H9 (cell line): ENCODE data around the gene KDM4F. TPM values are rescaled to one million over a fixed set of nuclear protein-coding genes. Genes with fewer than 3 reads are reported as not detected.

Experiments
- DNase-seq: peaks from one replicate; pipeline ENCODE4 v3.0.0-alpha.2; 2017
- H2AFZ ChIP-seq: one replicate; pipeline ENCODE4 v1.6.1; 2013; ENCODE audit warnings: mild to moderate bottlenecking, low read length, control low read depth, moderate library complexity
- H2AK5ac ChIP-seq: 2 replicates; pipeline ENCODE4 v1.6.1; 2013; ENCODE audit warnings: low read length, control low read depth, mixed read lengths; ENCODE audit not compliant: insufficient read length
- H2BK120ac ChIP-seq: one replicate; pipeline ENCODE4 v1.6.1; 2013; ENCODE audit warnings: low read depth, mild to moderate bottlenecking, low read length, control low read depth, inconsistent platforms; ENCODE audit not compliant: poor library complexity, severe bottlenecking
- H2BK12ac ChIP-seq: 2 replicates; pipeline ENCODE4 v1.6.1; 2013; ENCODE audit warnings: low read length, control low read depth, mixed read lengths, low read depth; ENCODE audit not compliant: insufficient read length
- H2BK15ac ChIP-seq: 2 replicates; pipeline ENCODE4 v1.6.1; 2013; ENCODE audit warnings: low read depth, low read length, control low read depth
- H2BK20ac ChIP-seq: one replicate; pipeline ENCODE4 v1.6.1; 2013; ENCODE audit warnings: low read depth, mild to moderate bottlenecking, low read length, control low read depth, inconsistent platforms; ENCODE audit not compliant: poor library complexity, severe bottlenecking
- H2BK5ac ChIP-seq: 2 replicates; pipeline ENCODE4 v1.6.1; 2013; ENCODE audit warnings: low read length, control low read depth, mixed read lengths; ENCODE audit not compliant: insufficient read length
- H3K14ac ChIP-seq: 2 replicates; pipeline ENCODE4 v1.6.1; 2013; ENCODE audit warnings: low read length, control low read depth; ENCODE audit not compliant: insufficient read depth
- H3K18ac ChIP-seq: 2 replicates; pipeline ENCODE4 v1.6.1; 2013; ENCODE audit warnings: low read depth, mild to moderate bottlenecking, mixed read lengths, low read length, control low read depth; ENCODE audit not compliant: insufficient read length
- H3K23ac ChIP-seq: 2 replicates; pipeline ENCODE4 v1.6.1; 2013; ENCODE audit warnings: low read length, control low read depth, mixed read lengths, low read depth; ENCODE audit not compliant: insufficient read length
- H3K23me2 ChIP-seq: 2 replicates; pipeline ENCODE4 v1.6.1; 2013; ENCODE audit warnings: low read depth, mild to moderate bottlenecking, mixed read lengths, low read length, control low read depth; ENCODE audit not compliant: insufficient read length, poor library complexity, severe bottlenecking
- H3K27ac ChIP-seq: 2 replicates; pipeline ENCODE4 v1.5.1; 2013; ENCODE audit warnings: low read length, control low read depth, mixed read lengths, low read depth; ENCODE audit not compliant: insufficient read length
- H3K27me3 ChIP-seq: 2 replicates; pipeline ENCODE4 v1.6.1; 2013; ENCODE audit warnings: low read length, control low read depth, inconsistent platforms; ENCODE audit not compliant: insufficient read depth
- H3K4ac ChIP-seq: 2 replicates; pipeline ENCODE4 v1.6.1; 2013; ENCODE audit warnings: low read depth, mild to moderate bottlenecking, control low read depth, inconsistent platforms, low read length, moderate library complexity
- H3K4me1 ChIP-seq: 2 replicates; pipeline ENCODE4 v1.6.1; 2013; ENCODE audit warnings: low read length, control low read depth, inconsistent platforms; ENCODE audit not compliant: insufficient read depth
- H3K4me2 ChIP-seq: 2 replicates; pipeline ENCODE4 v1.6.1; 2013; ENCODE audit warnings: low read length, control low read depth, mixed read lengths; ENCODE audit not compliant: insufficient read length, insufficient read depth
- H3K56ac ChIP-seq: 2 replicates; pipeline ENCODE4 v1.6.1; 2013; ENCODE audit warnings: low read depth, mild to moderate bottlenecking, mixed read lengths, low read length, control low read depth; ENCODE audit not compliant: insufficient read length
- H3K79me1 ChIP-seq: 2 replicates; pipeline ENCODE4 v1.6.1; 2013; ENCODE audit warnings: low read depth, mild to moderate bottlenecking, moderate library complexity, low read length, control low read depth, inconsistent platforms; ENCODE audit not compliant: insufficient read depth, poor library complexity, severe bottlenecking
- H3K79me2 ChIP-seq: 2 replicates; pipeline ENCODE4 v1.6.1; 2013; ENCODE audit warnings: low read length, control low read depth, inconsistent platforms; ENCODE audit not compliant: insufficient read depth
- H3K9ac ChIP-seq: 2 replicates; pipeline ENCODE4 v1.6.1; 2013; ENCODE audit warnings: low read length, control low read depth, mixed read lengths; ENCODE audit not compliant: insufficient read length; ENCODE audit errors: extremely low read depth
- H3K9me3 ChIP-seq: one replicate; pipeline ENCODE4 v1.6.1; 2013; ENCODE audit warnings: low read depth, low read length, inconsistent platforms; ENCODE audit not compliant: control insufficient read depth
- H3T11ph ChIP-seq: one replicate; pipeline ENCODE4 v1.6.1; 2013; ENCODE audit warnings: mild to moderate bottlenecking, low read length, control low read depth, inconsistent platforms
- H4K20me1 ChIP-seq: one replicate; pipeline ENCODE4 v1.6.1; 2013; ENCODE audit not compliant: control insufficient read depth, insufficient read length, insufficient read depth
- H4K5ac ChIP-seq: 2 replicates; pipeline ENCODE4 v1.6.1; 2013; ENCODE audit warnings: low read depth, mild to moderate bottlenecking, mixed read lengths, low read length, control low read depth; ENCODE audit not compliant: insufficient read length
- H4K8ac ChIP-seq: replicated peaks from 2 replicates; pipeline ENCODE4 v1.6.1; 2013; ENCODE audit warnings: low read length, control low read depth, mixed read lengths, low read depth; ENCODE audit not compliant: insufficient read length
- H4K91ac ChIP-seq: 2 replicates; pipeline ENCODE4 v1.6.1; 2013; ENCODE audit warnings: low read depth, mild to moderate bottlenecking, moderate library complexity, mixed read lengths, low read length, control low read depth; ENCODE audit not compliant: insufficient read length
- H3K27ac Mint-ChIP-seq, 3 experiments: 2 replicates in 2 of 3; 3 replicates in 1 of 3; pipeline ENCODE4 v1.8.0; 2020 to 2021; ENCODE audit warnings: mixed read lengths in 3 of 3, mild to moderate bottlenecking in 1 of 3, moderate library complexity in 1 of 3
- H3K27me3 Mint-ChIP-seq: 2 replicates; pipeline ENCODE4 v1.8.0; 2021; ENCODE audit warnings: low read depth, mild to moderate bottlenecking, moderate library complexity, mixed read lengths
- H3K36me3 Mint-ChIP-seq, 3 experiments: 2 replicates in 2 of 3; 3 replicates in 1 of 3; pipeline ENCODE4 v1.8.0; 2020 to 2021; ENCODE audit warnings: low read depth in 3 of 3, mixed read lengths in 3 of 3; ENCODE audit not compliant: insufficient read depth in 1 of 3
- H3K4me1 Mint-ChIP-seq, 2 experiments: 2 replicates each; pipeline ENCODE4 v1.8.0; 2020; ENCODE audit warnings: mixed read lengths in 2 of 2
- H3K4me3 Mint-ChIP-seq, 2 experiments: 2 replicates in 1 of 2; 3 replicates in 1 of 2; pipeline ENCODE4 v1.8.0; 2020 to 2021; ENCODE audit warnings: mild to moderate bottlenecking in 2 of 2, mixed read lengths in 2 of 2, moderate library complexity in 1 of 2
- H3K9me3 Mint-ChIP-seq, 2 experiments: 2 replicates in 1 of 2; 3 replicates in 1 of 2; pipeline ENCODE4 v1.8.0; 2020; ENCODE audit warnings: mild to moderate bottlenecking in 2 of 2, mixed read lengths in 2 of 2, moderate library complexity in 1 of 2
- WGBS: extraction: QIAGEN DNeasy Blood & Tissue Kit; methylation state at CpG from one replicate; pipeline ENCODE4 v1.1.7; 2013; ENCODE audit warnings: missing lambda C conversion rate, low lambda C conversion rate, mixed read lengths; ENCODE audit not compliant: insufficient read length; ENCODE audit errors: extremely low coverage; 5-methylcytosine and 5-hydroxymethylcytosine counted together
- total RNA-seq: library from RNA; stranded (reverse); gene quantifications from 2 replicates; pipeline ENCODE4 v1.2.1, GENCODE V29; 2021
- TF ChIP-seq, protein P1 (sequence below): fragments of 200-600 bp; sonication (generic); conservative IDR thresholded peaks from 3 replicates; pipeline ENCODE4 v1.8.0; 2021; ENCODE audit warnings: antibody characterized with exemption, mild to moderate bottlenecking

KDM4F gene
- total RNA-seq, 1 experiment from 2014 or later: not detected

GRCh38 chr11:95086836-95087570 lies 37.8 kb downstream of the KDM4F start:
- Histone ChIP-seq H4K20me1 (no peaks in the 10 kb centered on the region), H2BK5ac (no peak overlapping the region), H3K9me3 (no peaks in the 10 kb centered on the region), H3T11ph (no peak overlapping the region), H3K27ac (no peak overlapping the region), H3K4me2 (no peak overlapping the region), H3K23ac (no peak overlapping the region), H3K79me1 (no peaks in the 10 kb centered on the region), H2AK5ac (no peak overlapping the region), H4K5ac (no peak overlapping the region), H3K23me2 (peaks cover 8% of the 10 kb centered on the region), H2BK15ac (no peak overlapping the region), H2BK12ac (no peak overlapping the region), H3K4ac (no peak overlapping the region), H3K14ac (no peak overlapping the region), H3K9ac (no peak overlapping the region), H2BK20ac (no peak overlapping the region), H4K91ac (no peak overlapping the region), H4K8ac (no peak overlapping the region), H3K4me1 (no peaks in the 10 kb centered on the region), H3K79me2 (no peaks in the 10 kb centered on the region), H3K27me3 (peaks cover 13% of the 10 kb centered on the region; the same call in 1 of the 2 replicates), H2BK120ac (no peak overlapping the region), H3K56ac (no peak overlapping the region), H3K18ac (no peak overlapping the region), H2AFZ (no peak overlapping the region)
- DNase-seq: no peak
- Mint-ChIP-seq H3K9me3 (no peaks in the 10 kb centered on the region), H3K4me3 (no peak overlapping the region), H3K36me3 (no peaks in the 10 kb centered on the region; a peak in 1 of 7 replicates), H3K4me1 (peaks cover 18 to 19% of the 10 kb centered on the region in 2 experiments), H3K27me3 (peaks cover 60% of the 10 kb centered on the region), H3K27ac (no peak overlapping the region)
- WGBS: no CpG with 5 or more reads among the region's 1 CpG
- TF ChIP-seq, protein P1, sequence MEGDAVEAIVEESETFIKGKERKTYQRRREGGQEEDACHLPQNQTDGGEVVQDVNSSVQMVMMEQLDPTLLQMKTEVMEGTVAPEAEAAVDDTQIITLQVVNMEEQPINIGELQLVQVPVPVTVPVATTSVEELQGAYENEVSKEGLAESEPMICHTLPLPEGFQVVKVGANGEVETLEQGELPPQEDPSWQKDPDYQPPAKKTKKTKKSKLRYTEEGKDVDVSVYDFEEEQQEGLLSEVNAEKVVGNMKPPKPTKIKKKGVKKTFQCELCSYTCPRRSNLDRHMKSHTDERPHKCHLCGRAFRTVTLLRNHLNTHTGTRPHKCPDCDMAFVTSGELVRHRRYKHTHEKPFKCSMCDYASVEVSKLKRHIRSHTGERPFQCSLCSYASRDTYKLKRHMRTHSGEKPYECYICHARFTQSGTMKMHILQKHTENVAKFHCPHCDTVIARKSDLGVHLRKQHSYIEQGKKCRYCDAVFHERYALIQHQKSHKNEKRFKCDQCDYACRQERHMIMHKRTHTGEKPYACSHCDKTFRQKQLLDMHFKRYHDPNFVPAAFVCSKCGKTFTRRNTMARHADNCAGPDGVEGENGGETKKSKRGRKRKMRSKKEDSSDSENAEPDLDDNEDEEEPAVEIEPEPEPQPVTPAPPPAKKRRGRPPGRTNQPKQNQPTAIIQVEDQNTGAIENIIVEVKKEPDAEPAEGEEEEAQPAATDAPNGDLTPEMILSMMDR: no peak
